Caco-2 (cell line): ENCODE results near the gene KRCC1. TPM values are rescaled to one million over a fixed set of nuclear protein-coding genes. Genes with fewer than 3 reads are reported as not detected.
A peak's percentile ranks its signal among the peaks of the same experiment; 100 is the strongest.

Source experiments
- BruUV-seq: library from RNA; stranded (reverse); fragments of 400-500 nt; replicated peaks from 2 replicates; lab custom pipeline; 2021; lab: Mats Ljungman, UMichigan
- CTCF ChIA-PET: fragments of 300-600 bp; sonication (Branson Sonifier 250); formaldehyde crosslinking; loops from one replicate; lab custom pipeline; 2022; ENCODE audit warnings: antibody characterized with exemption; lab: Charles Lee
- POLR2A ChIA-PET: fragments of 300-600 bp; sonication (Branson Sonifier 250); formaldehyde crosslinking; loops from one replicate; lab custom pipeline; 2022; ENCODE audit warnings: antibody characterized with exemption; lab: Charles Lee
- DNase-seq, 2 experiments: peaks; one replicate each; pipeline versions ENCODE4 v3.0.0 to v3.0.0-alpha.2; 2020 to 2022
- H3K27me3 ChIP-seq: replicated peaks from 2 replicates; pipeline ENCODE4 v1.6.0; 2011; ENCODE audit warnings: low read length; ENCODE audit not compliant: control insufficient read depth, insufficient read depth
- H3K36me3 ChIP-seq: 2 replicates; pipeline ENCODE4 v1.5.1; 2011; ENCODE audit warnings: low read length; ENCODE audit not compliant: control insufficient read depth, insufficient read depth
- H3K4me1 ChIP-seq: fragments of 250-450 bp; sonication (Bioruptor Pico); 2 replicates; pipeline ENCODE4 v1.5.1; 2020; ENCODE audit warnings: mild to moderate bottlenecking
- H3K4me3 ChIP-seq: 2 replicates; pipeline ENCODE4 v1.5.1; 2011; ENCODE audit warnings: low read depth, mild to moderate bottlenecking, control low read depth, low read length
- H3K9me3 ChIP-seq: fragments of 250-450 bp; sonication (Bioruptor Pico); 2 replicates; pipeline ENCODE4 v1.5.1; 2020; ENCODE audit warnings: mild to moderate bottlenecking, moderate library complexity
- H3K27ac Mint-ChIP-seq: one replicate; pipeline ENCODE4 v1.8.0; 2022; ENCODE audit warnings: mixed read lengths; ENCODE audit not compliant: unreplicated experiment
- H3K27me3 Mint-ChIP-seq: one replicate; pipeline ENCODE4 v1.8.0; 2022; ENCODE audit warnings: mixed read lengths; ENCODE audit not compliant: insufficient read depth, unreplicated experiment
- H3K36me3 Mint-ChIP-seq: one replicate; pipeline ENCODE4 v1.8.0; 2022; ENCODE audit warnings: mild to moderate bottlenecking, mixed read lengths; ENCODE audit not compliant: insufficient read depth, unreplicated experiment
- H3K4me1 Mint-ChIP-seq: one replicate; pipeline ENCODE4 v1.8.0; 2022; ENCODE audit warnings: low read depth, mixed read lengths; ENCODE audit not compliant: unreplicated experiment
- H3K4me3 Mint-ChIP-seq: one replicate; pipeline ENCODE4 v1.8.0; 2022; ENCODE audit warnings: mild to moderate bottlenecking, moderate library complexity, mixed read lengths; ENCODE audit not compliant: unreplicated experiment
- H3K9me3 Mint-ChIP-seq: one replicate; pipeline ENCODE4 v1.8.0; 2022; ENCODE audit warnings: mixed read lengths; ENCODE audit not compliant: unreplicated experiment
- intact Hi-C: fragments of 100-400 bp; cut with micrococcal nuclease; formaldehyde crosslinking; loops from one replicate; pipeline ENCODE4 v1.10.0; 2022; ENCODE audit not compliant: unreplicated experiment
- total RNA-seq: library from RNA; stranded (reverse); gene quantifications from 2 replicates; pipeline ENCODE4 v1.2.3, GENCODE V29; 2022
- TF ChIP-seq, protein P1 (sequence below), 2 experiments: fragments of 200-600 bp in 1 of 2; IDR thresholded peaks; 1 replicate in 1 of 2; 2 replicates in 1 of 2; pipeline versions ENCODE4 v1.5.1 to v1.8.0; 2011 to 2022; ENCODE audit warnings: antibody characterized with exemption in 1 of 2, control low read depth in 1 of 2, inconsistent platforms in 1 of 2, low read depth in 1 of 2, low read length in 1 of 2, mild to moderate bottlenecking in 1 of 2, moderate library complexity in 1 of 2; ENCODE audit not compliant: insufficient read depth in 1 of 2, severe bottlenecking in 1 of 2, unreplicated experiment in 1 of 2

Gene KRCC1
- total RNA-seq, 1 experiment from 2014 or later, result 7.6 TPM

GRCh38 chr2:88054782-88055370 is 707 bp downstream of the KRCC1 start:
- CTCF ChIA-PET, result interaction anchor here (0.5 to 0.9 kb wide), 3 partner anchors 104 to 198 kb away, joined by 3 to 10 read pairs (median 3); no protein-coding TSS in a partner anchor
- H3K36me3 Mint-ChIP-seq, result peaks cover 32% of the 10 kb centered on the region

DNA sequence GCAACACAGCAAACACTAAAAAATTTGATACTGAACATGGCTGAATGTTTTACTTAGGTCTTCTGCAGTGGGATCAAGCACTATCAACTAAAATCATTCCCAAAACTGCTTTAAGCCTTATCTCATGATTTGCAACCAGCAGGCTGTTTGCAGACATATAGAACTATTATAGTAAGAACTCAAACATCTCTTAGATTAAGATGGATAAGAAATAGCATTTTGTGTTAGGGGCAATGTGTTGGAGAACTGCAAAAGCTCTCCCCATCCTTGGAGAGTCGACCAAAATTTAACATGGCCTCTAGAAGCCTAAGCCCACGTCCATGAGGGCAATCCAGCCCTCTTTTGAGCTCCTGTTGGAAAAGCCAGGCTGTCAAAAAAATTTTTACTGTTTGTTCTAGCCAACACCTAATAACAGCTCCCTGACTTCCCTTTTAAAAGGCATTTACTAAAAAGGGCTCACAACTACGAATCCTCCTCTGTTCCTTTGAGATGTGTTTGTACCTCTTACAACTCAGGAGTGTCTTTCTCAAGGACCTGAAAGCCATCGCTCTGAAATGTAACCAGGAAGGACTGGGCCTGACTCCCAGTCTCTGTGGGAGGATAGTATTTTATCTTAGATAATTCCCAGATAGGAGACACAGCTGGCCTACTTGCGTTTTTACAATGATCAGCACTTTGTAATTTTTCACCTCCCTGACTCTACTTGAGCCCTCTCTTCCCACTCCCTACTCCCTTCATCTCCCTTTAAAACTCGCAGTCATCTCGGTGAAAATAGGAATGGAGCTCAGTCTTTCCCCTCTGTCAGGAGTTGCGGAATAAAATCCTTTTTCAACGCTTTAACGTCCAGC is 1.4 kb downstream of the KRCC1 start:
- peaks cover 11% of the 10 kb centered on the region for H3K4me1 ChIP-seq
- no peak for DNase-seq
- Mint-ChIP-seq H3K27me3 (no peaks in the 10 kb centered on the region), H3K4me3 (peak overlapping the region; percentile 97), H3K36me3 (peaks cover 32% of the 10 kb centered on the region), H3K27ac (peak overlapping the region; percentile 94), H3K9me3 (no peaks in the 10 kb centered on the region), H3K4me1 (peaks cover 34% of the 10 kb centered on the region)
- H3K4me3 ChIP-seq, result peak overlapping the region; percentile 90
- H3K36me3 ChIP-seq, result no peaks in the 10 kb centered on the region
- H3K27me3 ChIP-seq, result no peaks in the 10 kb centered on the region
- ChIA-PET POLR2A (interaction anchor here (0.9 kb wide), 1 partner anchor 16 kb away, joined by 4 read pairs; no protein-coding TSS in a partner anchor), CTCF (interaction anchor here (0.5 to 0.9 kb wide), 3 partner anchors 105 to 199 kb away, joined by 3 to 10 read pairs (median 3); no protein-coding TSS in a partner anchor)
- H3K9me3 ChIP-seq, result no peaks in the 10 kb centered on the region
- BruUV-seq, result no TSS peak
- TF ChIP-seq, protein P1, sequence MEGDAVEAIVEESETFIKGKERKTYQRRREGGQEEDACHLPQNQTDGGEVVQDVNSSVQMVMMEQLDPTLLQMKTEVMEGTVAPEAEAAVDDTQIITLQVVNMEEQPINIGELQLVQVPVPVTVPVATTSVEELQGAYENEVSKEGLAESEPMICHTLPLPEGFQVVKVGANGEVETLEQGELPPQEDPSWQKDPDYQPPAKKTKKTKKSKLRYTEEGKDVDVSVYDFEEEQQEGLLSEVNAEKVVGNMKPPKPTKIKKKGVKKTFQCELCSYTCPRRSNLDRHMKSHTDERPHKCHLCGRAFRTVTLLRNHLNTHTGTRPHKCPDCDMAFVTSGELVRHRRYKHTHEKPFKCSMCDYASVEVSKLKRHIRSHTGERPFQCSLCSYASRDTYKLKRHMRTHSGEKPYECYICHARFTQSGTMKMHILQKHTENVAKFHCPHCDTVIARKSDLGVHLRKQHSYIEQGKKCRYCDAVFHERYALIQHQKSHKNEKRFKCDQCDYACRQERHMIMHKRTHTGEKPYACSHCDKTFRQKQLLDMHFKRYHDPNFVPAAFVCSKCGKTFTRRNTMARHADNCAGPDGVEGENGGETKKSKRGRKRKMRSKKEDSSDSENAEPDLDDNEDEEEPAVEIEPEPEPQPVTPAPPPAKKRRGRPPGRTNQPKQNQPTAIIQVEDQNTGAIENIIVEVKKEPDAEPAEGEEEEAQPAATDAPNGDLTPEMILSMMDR (IDR thresholded peaks at IDR 0.05; ENCODE audit: insufficient read depth in 1 of 2, low read depth in 1 of 2, low read length in 1 of 2, severe bottlenecking in 1 of 2, unreplicated experiment in 1 of 2), result no peak
- intact Hi-C loops, result no loop called here

More at GRCh38 chr2:88054782-88055370, 707 bp downstream of the KRCC1 start:
- no peaks in the 10 kb centered on the region for H3K36me3 ChIP-seq
- Mint-ChIP-seq H3K4me3 (peak overlapping the region; percentile 97), H3K27me3 (no peaks in the 10 kb centered on the region), H3K27ac (peak overlapping the region; percentile 94), H3K4me1 (peaks cover 34% of the 10 kb centered on the region), H3K9me3 (no peaks in the 10 kb centered on the region)
- intact Hi-C loops, result loop anchor here (1.0 kb wide), 2 partner anchors 39 to 132 kb away; partner anchors contain the start of gene RNU2-63P
- H3K9me3 ChIP-seq, result no peaks in the 10 kb centered on the region
- H3K27me3 ChIP-seq, result no peaks in the 10 kb centered on the region
- H3K4me3 ChIP-seq, result peak overlapping the region; percentile 90
- BruUV-seq, result TSS peak; percentile 41
- peak in 1 of 2 experiments; percentile 16 for DNase-seq
- POLR2A ChIA-PET, result interaction anchor here (0.9 kb wide), 1 partner anchor 17 kb away, joined by 4 read pairs; no protein-coding TSS in a partner anchor
- peaks cover 11% of the 10 kb centered on the region for H3K4me1 ChIP-seq
- TF ChIP-seq, protein P1 (IDR thresholded peaks at IDR 0.05; ENCODE audit: insufficient read depth in 1 of 2, low read depth in 1 of 2, low read length in 1 of 2, severe bottlenecking in 1 of 2, unreplicated experiment in 1 of 2), result no peak

- peaks cover 11% of the 10 kb centered on the region for H3K4me1 ChIP-seq
- Mint-ChIP-seq H3K27ac (no peak overlapping the region), H3K9me3 (no peaks in the 10 kb centered on the region), H3K36me3 (peaks cover 32% of the 10 kb centered on the region), H3K27me3 (no peaks in the 10 kb centered on the region), H3K4me3 (no peak overlapping the region), H3K4me1 (peaks cover 34% of the 10 kb centered on the region)
- no peaks in the 10 kb centered on the region for H3K9me3 ChIP-seq
- no peak overlapping the region for H3K4me3 ChIP-seq
- ChIA-PET POLR2A (no interaction called here), CTCF (no interaction called here)
- TF ChIP-seq, protein P1 (IDR thresholded peaks at IDR 0.05; ENCODE audit: insufficient read depth in 1 of 2, low read depth in 1 of 2, low read length in 1 of 2, severe bottlenecking in 1 of 2, unreplicated experiment in 1 of 2), result no peak
- no peaks in the 10 kb centered on the region for H3K36me3 ChIP-seq
- intact Hi-C loops, result no loop called here
- no peaks in the 10 kb centered on the region for H3K27me3 ChIP-seq
- DNase-seq, result no peak
- no TSS peak for BruUV-seq
Observed at GRCh38 chr2:88053296-88053695, 2.3 kb downstream of the KRCC1 start.
